ENCODE measurements around the gene SLC27A2.

DNA sequence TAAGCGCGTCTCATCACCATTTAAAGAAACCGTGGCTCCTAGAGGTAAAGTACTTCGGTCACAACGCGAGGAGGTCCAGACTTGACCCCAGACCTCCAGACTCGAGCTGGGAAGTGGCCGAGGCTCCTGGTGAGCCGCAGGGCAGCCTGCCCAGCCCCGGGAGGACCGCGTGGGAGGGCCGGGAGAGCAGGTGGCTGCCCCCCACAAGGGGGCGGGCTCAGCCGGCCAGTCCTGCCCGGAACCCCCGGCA is at the start of gene SLC27A2:
- no peak for TF ChIP-seq POLR2A (IDR thresholded peaks at IDR 0.05; ENCODE audit: low read depth, low read length)
- no peak for TF ChIP-seq TAF1 (IDR thresholded peaks at IDR 0.05; ENCODE audit: low read depth, low read length)
- TF ChIP-seq POLR2AphosphoS5 (IDR thresholded peaks at IDR 0.05; ENCODE audit: low read depth, low read length) = no peak
